ENCODE measurements around the gene BCAR1. TPM values are rescaled to one million over a fixed set of nuclear protein-coding genes. Genes with fewer than 3 reads are reported as not detected.

BCAR1 gene
- polyA plus RNA-seq, 1 donor from 2014 or later = 39.1 TPM

DNA sequence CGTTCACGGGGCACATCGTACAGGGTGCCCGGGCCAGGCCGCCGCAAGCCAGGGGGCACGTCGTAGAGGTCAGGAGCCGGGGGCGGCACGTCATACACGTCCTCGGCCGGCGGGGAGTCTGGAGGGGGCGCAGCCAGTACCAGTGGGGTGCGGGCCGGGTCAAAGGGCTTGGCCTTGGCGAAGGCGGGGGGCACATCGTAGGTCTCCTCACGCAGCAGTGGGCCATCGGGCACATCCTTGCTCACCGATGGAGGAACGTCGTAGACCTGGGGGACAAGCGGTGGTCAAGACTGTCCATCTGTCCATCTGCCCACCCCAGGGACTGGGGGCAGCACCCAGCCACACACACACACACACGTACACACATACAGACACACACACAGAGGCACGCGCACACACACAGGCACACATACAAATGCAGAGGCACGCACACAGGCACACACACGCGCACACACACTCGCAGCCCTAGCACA is 15.7 kb downstream of the BCAR1 start:
- no peaks in the 10 kb centered on the region for H3K27me3 ChIP-seq (ENCODE audit: insufficient read depth, low read depth, low read length)
- no peak overlapping the region for H3K9ac ChIP-seq (ENCODE audit: low read length)
- H2AFZ ChIP-seq (ENCODE audit: low read depth, low read length) = no peak overlapping the region
- no peak overlapping the region for H3K4me3 ChIP-seq (ENCODE audit: low read length)
- H3K79me2 ChIP-seq (replicated peaks; ENCODE audit: insufficient read depth, low read length) = no peaks in the 10 kb centered on the region
- no peaks in the 10 kb centered on the region for H3K9me2 ChIP-seq (ENCODE audit: insufficient read depth, low read length)
- H4K20me1 ChIP-seq (ENCODE audit: insufficient read depth) = no peaks in the 10 kb centered on the region
- H3K36me3 ChIP-seq (ENCODE audit: insufficient read depth, low read length) = no peaks in the 10 kb centered on the region
- no peak overlapping the region for H3K4me2 ChIP-seq (ENCODE audit: low read length)
- H3K27ac ChIP-seq (ENCODE audit: low read length) = no peak overlapping the region
- TF ChIP-seq MXI1 (conservative IDR thresholded peaks at IDR 0.05; ENCODE audit: poor library complexity, severe bottlenecking) (no peak), CTCF (IDR thresholded peaks at IDR 0.05; ENCODE audit: poor library complexity, severe bottlenecking) (no peak), SMC3 (conservative IDR thresholded peaks at IDR 0.05; ENCODE audit: poor library complexity) (no peak)
- no peaks in the 10 kb centered on the region for H3F3A ChIP-seq (ENCODE audit: insufficient read depth, low read length, poor library complexity, severe bottlenecking)
- H3K9me3 ChIP-seq (ENCODE audit: low read length) = no peaks in the 10 kb centered on the region

DNA sequence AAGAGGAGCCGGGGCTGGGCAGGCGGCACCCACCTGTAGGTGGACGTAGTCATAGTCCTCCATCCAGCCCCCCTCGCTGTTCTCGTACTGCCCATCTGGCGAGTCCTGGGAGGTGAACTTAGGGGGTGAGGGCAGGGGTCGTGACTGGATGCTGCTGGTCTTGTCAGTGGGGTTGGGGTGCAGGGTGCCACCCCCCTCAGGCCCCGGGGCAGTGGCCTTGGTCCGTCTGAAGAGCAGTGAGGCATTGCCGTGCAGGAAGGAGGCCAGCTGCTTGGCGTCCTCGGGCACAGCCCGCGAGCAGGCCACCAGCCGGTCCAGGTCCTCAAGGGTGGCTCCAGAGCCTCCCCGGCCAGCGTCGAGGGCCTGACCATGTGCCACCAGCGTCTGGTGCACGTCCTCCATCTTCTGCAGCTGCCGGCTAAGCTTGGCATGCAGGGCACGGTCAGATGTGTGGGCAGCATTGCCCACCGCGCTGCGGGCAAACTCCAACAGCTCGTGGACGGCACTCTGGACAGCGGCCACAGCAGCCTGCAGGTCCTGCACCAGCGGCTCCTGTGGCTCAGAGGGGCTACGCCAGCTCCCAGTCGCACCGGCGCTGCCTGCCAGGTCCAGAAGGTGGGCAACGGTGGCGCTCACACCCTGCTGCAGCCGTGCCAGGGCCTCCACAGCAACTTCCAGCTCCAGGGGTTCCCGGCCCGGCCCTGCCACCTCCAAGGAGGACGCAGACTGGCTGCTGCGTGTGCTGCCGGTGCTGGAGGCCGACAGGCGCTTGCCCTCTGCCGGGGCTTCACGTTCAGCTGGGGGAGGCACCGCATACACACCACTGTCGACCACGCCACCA is 16.3 kb downstream of the BCAR1 start:
- no peaks in the 10 kb centered on the region for H3K9me2 ChIP-seq (ENCODE audit: insufficient read depth, low read length)
- H3K4me3 ChIP-seq (ENCODE audit: low read length) = no peak overlapping the region
- H3K9me3 ChIP-seq (ENCODE audit: low read length) = no peaks in the 10 kb centered on the region
- H3K27me3 ChIP-seq (ENCODE audit: insufficient read depth, low read depth, low read length) = no peaks in the 10 kb centered on the region
- H3F3A ChIP-seq (ENCODE audit: insufficient read depth, low read length, poor library complexity, severe bottlenecking) = no peaks in the 10 kb centered on the region
- no peaks in the 10 kb centered on the region for H3K79me2 ChIP-seq (replicated peaks; ENCODE audit: insufficient read depth, low read length)
- H2AFZ ChIP-seq (ENCODE audit: low read depth, low read length) = no peak overlapping the region
- H3K4me2 ChIP-seq (ENCODE audit: low read length) = no peak overlapping the region
- no peak overlapping the region for H3K9ac ChIP-seq (ENCODE audit: low read length)
- H4K20me1 ChIP-seq (ENCODE audit: insufficient read depth) = no peaks in the 10 kb centered on the region
- TF ChIP-seq POLR2AphosphoS5 (IDR thresholded peaks at IDR 0.05) (no peak), TAF1 (IDR thresholded peaks at IDR 0.05; ENCODE audit: low read depth) (no peak)
- TF ChIP-seq, protein P1, sequence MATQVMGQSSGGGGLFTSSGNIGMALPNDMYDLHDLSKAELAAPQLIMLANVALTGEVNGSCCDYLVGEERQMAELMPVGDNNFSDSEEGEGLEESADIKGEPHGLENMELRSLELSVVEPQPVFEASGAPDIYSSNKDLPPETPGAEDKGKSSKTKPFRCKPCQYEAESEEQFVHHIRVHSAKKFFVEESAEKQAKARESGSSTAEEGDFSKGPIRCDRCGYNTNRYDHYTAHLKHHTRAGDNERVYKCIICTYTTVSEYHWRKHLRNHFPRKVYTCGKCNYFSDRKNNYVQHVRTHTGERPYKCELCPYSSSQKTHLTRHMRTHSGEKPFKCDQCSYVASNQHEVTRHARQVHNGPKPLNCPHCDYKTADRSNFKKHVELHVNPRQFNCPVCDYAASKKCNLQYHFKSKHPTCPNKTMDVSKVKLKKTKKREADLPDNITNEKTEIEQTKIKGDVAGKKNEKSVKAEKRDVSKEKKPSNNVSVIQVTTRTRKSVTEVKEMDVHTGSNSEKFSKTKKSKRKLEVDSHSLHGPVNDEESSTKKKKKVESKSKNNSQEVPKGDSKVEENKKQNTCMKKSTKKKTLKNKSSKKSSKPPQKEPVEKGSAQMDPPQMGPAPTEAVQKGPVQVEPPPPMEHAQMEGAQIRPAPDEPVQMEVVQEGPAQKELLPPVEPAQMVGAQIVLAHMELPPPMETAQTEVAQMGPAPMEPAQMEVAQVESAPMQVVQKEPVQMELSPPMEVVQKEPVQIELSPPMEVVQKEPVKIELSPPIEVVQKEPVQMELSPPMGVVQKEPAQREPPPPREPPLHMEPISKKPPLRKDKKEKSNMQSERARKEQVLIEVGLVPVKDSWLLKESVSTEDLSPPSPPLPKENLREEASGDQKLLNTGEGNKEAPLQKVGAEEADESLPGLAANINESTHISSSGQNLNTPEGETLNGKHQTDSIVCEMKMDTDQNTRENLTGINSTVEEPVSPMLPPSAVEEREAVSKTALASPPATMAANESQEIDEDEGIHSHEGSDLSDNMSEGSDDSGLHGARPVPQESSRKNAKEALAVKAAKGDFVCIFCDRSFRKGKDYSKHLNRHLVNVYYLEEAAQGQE (IDR thresholded peaks at IDR 0.05; ENCODE audit: borderline replicate concordance) = no peak
- no peak overlapping the region for H3K27ac ChIP-seq (ENCODE audit: low read length)
- no peaks in the 10 kb centered on the region for H3K36me3 ChIP-seq (ENCODE audit: insufficient read depth, low read length)

- H3K9ac ChIP-seq (ENCODE audit: low read length) = no peak overlapping the region
- no peaks in the 10 kb centered on the region for H4K20me1 ChIP-seq (ENCODE audit: insufficient read depth)
- H3K9me2 ChIP-seq (ENCODE audit: insufficient read depth, low read length) = no peaks in the 10 kb centered on the region
- H3K27ac ChIP-seq (ENCODE audit: low read length) = no peak overlapping the region
- H3K27me3 ChIP-seq (ENCODE audit: insufficient read depth, low read depth, low read length) = no peaks in the 10 kb centered on the region
- no peak overlapping the region for H3K4me3 ChIP-seq (ENCODE audit: low read length)
- H3K9me3 ChIP-seq (ENCODE audit: low read length) = no peaks in the 10 kb centered on the region
- no peak overlapping the region for H3K4me2 ChIP-seq (ENCODE audit: low read length)
- H3F3A ChIP-seq (ENCODE audit: insufficient read depth, low read length, poor library complexity, severe bottlenecking) = no peaks in the 10 kb centered on the region
- no peak overlapping the region for H2AFZ ChIP-seq (ENCODE audit: low read depth, low read length)
- TF ChIP-seq TAF1 (IDR thresholded peaks at IDR 0.05; ENCODE audit: low read depth) = no peak
- no peak for TF ChIP-seq RAD21 (conservative IDR thresholded peaks at IDR 0.05)
- TF ChIP-seq CTCF (IDR thresholded peaks at IDR 0.05; ENCODE audit: poor library complexity, severe bottlenecking) = no peak
- TF ChIP-seq, protein P1 (IDR thresholded peaks at IDR 0.05; ENCODE audit: borderline replicate concordance) = no peak
- no peak for TF ChIP-seq EP300 (conservative IDR thresholded peaks at IDR 0.05; ENCODE audit: poor library complexity, severe bottlenecking)
- no peak for TF ChIP-seq EZH2 (IDR thresholded peaks at IDR 0.05; ENCODE audit: borderline replicate concordance, insufficient read depth, low read length, poor library complexity, severe bottlenecking)
- no peak for TF ChIP-seq POLR2AphosphoS5 (IDR thresholded peaks at IDR 0.05)
- TF ChIP-seq MXI1 (conservative IDR thresholded peaks at IDR 0.05; ENCODE audit: poor library complexity, severe bottlenecking) = no peak
- no peak for TF ChIP-seq SMC3 (conservative IDR thresholded peaks at IDR 0.05; ENCODE audit: poor library complexity)
- no peaks in the 10 kb centered on the region for H3K36me3 ChIP-seq (ENCODE audit: insufficient read depth, low read length)
- no peaks in the 10 kb centered on the region for H3K79me2 ChIP-seq (replicated peaks; ENCODE audit: insufficient read depth, low read length)
Observed at GRCh38 chr16:75233611-75233938, 17.8 kb downstream of the BCAR1 start.

Data from neural cell (in vitro differentiated cells).